GM04503 (cell line): ENCODE measurements around the gene CACNA1D.
"Not testable (repeated sequence)": the region's sequence is repeated elsewhere in the genome, so short reads cannot be mapped to it uniquely, and the experiment has no call there.

Experiments
- DNase-seq: peaks from one replicate; pipeline ENCODE4 v3.0.0-alpha.2; 2012; ENCODE audit warnings: low read depth

CACNA1D gene

GRCh38 chr3:53616971-53617892, 122.8 kb downstream of the CACNA1D start:
- DNase-seq = no peak

- DNase-seq = no peak
Observed at GRCh38 chr3:53617893-53618523, 123.6 kb downstream of the CACNA1D start.

GRCh38 chr3:53618524-53618906, 124.1 kb downstream of the CACNA1D start:
- no peak for DNase-seq

DNA sequence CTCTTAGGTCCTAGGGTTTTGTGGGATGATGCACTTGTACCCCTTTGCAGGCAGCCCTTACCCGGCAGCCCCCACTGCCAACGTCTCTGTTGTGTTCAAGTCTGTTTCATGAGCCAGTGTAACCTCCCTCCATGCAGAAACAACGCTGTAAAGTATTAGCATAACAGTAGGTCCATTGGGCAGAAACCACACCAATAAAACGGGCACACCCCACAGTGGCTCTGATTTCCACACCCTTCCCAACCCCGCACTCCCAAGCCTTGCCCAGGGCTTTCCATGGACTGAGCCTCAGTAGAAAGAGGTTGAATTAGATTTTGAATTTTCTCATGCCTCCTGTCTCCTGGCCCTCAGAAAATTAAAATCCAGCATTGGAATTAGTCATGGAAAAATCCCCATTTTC, 124.5 kb downstream of the CACNA1D start:
- DNase-seq = no peak

GRCh38 chr3:53624061-53624857, 129.8 kb downstream of the CACNA1D start:
- DNase-seq = no peak

DNA sequence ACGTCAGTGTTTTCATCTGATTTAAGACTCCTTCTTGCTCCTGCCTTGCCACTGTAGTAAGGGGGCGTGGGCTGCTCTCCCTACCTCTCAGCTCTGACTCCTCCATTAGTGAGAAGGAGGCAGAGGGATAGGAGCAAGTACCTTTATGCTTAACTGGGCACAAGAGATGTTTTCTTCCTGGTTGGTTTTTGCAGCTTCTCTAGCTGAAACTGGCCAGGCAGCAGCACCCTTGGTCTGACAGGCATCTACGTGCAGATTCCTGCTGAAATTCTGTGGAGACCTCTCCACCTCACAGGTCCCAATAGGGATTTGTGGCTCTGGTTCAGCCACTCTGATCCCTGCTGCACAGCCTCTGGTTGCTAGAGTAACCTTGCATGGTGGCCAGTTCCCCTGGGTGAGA, 132.5 kb downstream of the CACNA1D start:
- DNase-seq = no peak

GRCh38 chr3:53628536-53629401, 134.4 kb downstream of the CACNA1D start:
- no peak for DNase-seq

DNA sequence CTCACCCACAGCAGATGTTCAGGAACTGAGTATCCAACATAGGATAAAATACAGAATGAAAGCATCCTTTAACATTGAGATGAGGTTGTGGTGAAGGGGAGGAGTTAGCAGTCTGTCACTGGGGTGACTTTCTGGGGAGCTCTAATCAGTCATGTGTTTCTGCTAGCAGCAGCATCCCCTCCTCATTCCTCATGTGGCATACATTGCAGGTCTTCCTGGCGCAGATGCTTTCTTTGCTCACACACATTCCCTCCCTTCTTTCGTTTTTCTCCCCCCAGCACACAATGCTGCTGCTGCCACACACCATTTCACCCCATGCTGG, 135.0 kb downstream of the CACNA1D start:
- no peak for DNase-seq

GRCh38 chr3:53630547-53630946, 136.1 kb downstream of the CACNA1D start:
- DNase-seq = no peak

GRCh38 chr3:53633197-53633787, 138.9 kb downstream of the CACNA1D start:
- DNase-seq = no peak

- no peak for DNase-seq
Observed at GRCh38 chr3:53635041-53635440, 140.6 kb downstream of the CACNA1D start.

DNA sequence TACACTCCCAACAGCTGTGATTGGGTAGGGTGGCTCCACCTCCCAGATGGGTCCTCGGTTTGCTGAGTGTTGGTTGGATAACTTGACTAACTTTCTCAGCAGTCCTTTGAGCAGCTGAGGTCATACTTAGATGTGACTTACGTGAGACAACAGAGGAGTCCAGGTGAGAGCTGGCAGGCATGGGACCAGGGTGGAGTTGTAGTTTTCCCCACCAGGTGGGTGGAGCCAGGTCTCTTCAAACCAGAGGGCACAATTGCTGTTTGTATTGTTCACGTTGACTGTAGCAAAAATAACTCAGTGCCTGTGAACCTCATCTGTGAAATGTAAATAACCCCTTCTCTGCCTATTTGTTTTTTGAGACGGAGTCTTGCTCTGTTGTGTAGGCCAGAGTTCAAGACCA, 144.4 kb downstream of the CACNA1D start:
- DNase-seq = not testable (repeated sequence)

DNA sequence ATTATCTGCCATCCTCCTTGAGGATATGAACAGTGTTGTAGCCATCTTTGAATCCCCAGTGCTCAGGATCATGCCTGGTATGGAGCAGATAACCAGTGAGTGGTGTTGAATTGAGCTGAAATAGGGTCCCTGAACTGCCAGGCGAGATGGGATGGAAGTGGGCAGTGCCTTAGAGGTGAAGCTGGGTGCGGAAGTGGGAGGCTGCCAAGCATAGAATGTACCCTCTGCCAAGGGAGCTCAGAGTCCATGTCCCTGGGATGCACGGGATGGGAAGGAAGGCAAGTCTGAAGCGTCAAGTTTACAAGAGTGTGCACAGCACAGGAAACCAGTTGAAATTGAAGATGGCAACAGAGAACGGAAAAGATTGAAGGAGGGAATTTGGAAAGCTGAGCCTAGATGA, 147.0 kb downstream of the CACNA1D start:
- DNase-seq = no peak

GRCh38 chr3:53642211-53642610, 147.8 kb downstream of the CACNA1D start:
- no peak for DNase-seq

DNA sequence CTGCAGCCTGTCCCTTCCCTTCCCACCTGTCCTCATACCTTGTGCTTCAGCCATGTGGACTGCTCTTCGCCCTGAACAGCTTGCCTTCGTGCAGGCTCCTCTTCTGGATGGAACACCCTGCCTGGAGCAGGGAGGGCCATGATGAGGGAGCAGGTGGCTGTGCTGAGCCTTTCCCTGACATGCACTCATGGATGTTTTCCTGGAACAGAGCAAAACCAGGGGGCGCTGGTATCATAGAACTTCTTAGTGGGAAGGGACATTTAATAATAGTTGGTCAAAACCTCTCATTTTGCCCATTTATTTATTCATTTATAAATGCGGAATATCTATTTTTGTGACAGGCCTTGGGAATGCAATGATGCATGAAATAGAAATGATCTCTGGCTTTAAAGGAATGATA, 149.3 kb downstream of the CACNA1D start:
- DNase-seq = no peak

- no peak for DNase-seq
Observed at GRCh38 chr3:53645754-53646153, 151.3 kb downstream of the CACNA1D start.

DNA sequence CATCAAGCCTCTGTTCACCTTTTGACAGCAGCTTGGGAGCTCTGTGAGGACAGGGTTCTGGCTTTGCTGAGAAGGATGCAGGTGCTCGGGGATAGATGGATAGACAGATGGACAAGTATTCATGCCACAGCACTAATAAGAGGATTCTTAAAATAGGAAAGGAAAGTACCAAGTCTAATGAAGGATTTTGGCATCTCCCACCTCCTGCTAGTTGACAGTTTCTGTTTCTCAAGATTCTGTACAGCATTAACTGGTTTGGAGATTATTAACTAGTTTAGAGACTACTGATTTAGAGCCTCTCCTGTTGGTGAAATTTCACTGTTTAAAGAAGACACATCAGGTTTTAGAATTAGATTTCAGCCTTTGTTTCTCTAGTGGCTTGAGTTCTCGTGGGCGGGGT, 152.3 kb downstream of the CACNA1D start:
- DNase-seq = no peak

DNA sequence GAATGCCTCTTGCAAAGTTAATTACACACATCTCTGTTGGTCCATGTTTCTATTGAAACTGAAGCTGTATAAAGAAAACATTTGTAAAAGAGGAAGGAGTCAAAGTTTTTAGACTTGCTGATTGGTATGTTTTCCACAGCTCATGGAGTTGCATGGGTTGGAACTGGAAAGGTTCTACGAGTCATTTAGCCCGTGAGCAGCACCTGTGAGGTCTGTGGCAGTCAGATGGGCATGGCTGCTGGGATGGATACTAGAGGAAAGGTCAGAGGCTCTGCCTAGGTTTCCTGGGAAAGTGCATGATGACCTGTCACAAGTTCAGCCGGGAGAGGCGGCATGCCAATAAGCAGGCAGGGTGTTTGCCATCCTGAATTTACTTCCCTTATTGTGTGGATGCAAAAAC, 155.4 kb downstream of the CACNA1D start:
- DNase-seq = no peak

DNA sequence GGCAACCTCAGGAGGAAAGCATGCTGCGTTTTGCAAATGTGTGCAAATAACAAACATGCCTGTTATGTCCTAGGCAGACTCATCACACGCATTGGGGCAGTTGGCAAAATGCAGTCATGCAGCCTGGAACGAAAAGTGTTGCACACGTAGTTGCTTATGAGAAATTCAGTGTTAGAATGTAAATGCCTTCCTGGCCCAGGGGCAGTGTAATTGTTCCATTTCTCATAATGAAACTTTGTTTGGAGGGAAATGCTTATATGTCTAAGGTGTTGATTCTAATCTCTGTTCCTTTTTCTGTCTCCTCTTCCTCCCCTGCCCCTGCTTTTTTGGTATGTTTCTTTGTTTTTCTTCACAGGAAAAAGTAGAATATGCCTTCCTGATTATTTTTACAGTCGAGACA, 156.0 kb downstream of the CACNA1D start:
- DNase-seq = no peak

- no peak for DNase-seq
Observed at GRCh38 chr3:53650928-53651661, 156.7 kb downstream of the CACNA1D start.

DNA sequence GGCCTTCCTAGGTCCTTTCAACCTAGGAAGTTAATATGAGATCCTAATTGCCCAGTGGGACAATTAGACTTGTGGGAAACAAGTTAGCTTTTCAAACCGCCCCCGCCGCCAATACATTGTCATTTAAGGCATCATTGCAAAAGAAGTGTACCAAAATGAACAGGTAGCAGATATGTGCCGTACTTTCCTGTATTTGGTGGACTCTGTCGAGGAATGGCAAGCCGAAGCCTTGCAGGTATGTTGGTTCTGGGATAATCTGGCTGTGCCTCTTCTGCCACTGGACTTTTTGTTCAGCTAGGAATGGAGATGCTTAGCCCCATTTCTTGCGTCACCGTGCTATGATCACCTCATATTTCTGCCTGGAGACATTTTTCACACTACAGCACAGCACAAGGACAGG, 157.5 kb downstream of the CACNA1D start:
- DNase-seq = no peak
